GM12891 (cell line): ENCODE measurements around the gene SSC4D.

Experiments
- POLR2A ChIP-seq: IDR thresholded peaks from 2 replicates; pipeline ENCODE4 v1.6.1; 2011; ENCODE audit warnings: low read depth, low read length, control low read depth
- POLR2AphosphoS5 ChIP-seq: IDR thresholded peaks from 2 replicates; pipeline ENCODE4 v1.6.1; 2011; ENCODE audit warnings: low read depth, low read length, control low read depth
- POU2F2 ChIP-seq: IDR thresholded peaks from 2 replicates; pipeline ENCODE4 v1.6.1; 2011; ENCODE audit warnings: low read depth, mild to moderate bottlenecking, control low read depth, low read length, moderate library complexity
- TAF1 ChIP-seq: IDR thresholded peaks from 2 replicates; pipeline ENCODE4 v1.6.1; 2011; ENCODE audit warnings: low read depth, low read length, control low read depth

GRCh38 chr7:76403780-76404494 lies 5.6 kb downstream of the SSC4D start:
- TF ChIP-seq POLR2AphosphoS5 = no peak
- TF ChIP-seq TAF1 = no peak
- no peak for TF ChIP-seq POLR2A
- no peak for TF ChIP-seq POU2F2
